Measurements from ENCODE around the gene RHNO1.

RHNO1 gene

GRCh38 chr12:2891240-2892053 lies 14.4 kb downstream of the RHNO1 start:
- TF ChIP-seq CTCF (IDR thresholded peaks at IDR 0.05; ENCODE audit: insufficient read depth, low read depth, low read length, missing control alignments): no peak
- peak; percentile 23 for DNase-seq (ENCODE audit: low read depth)
- H3K4me3 ChIP-seq (ENCODE audit: low read depth, low read length): peak overlapping the region; percentile 90

GRCh38 chr12:2892246-2892645 lies 15.2 kb downstream of the RHNO1 start:
- DNase-seq (ENCODE audit: low read depth): no peak
- TF ChIP-seq CTCF (IDR thresholded peaks at IDR 0.05; ENCODE audit: insufficient read depth, low read depth, low read length, missing control alignments): no peak
- no peak overlapping the region for H3K4me3 ChIP-seq (ENCODE audit: low read depth, low read length)

GRCh38 chr12:2893007-2893406 lies 16.0 kb downstream of the RHNO1 start:
- TF ChIP-seq CTCF (IDR thresholded peaks at IDR 0.05; ENCODE audit: insufficient read depth, low read depth, low read length, missing control alignments): no peak
- DNase-seq (ENCODE audit: low read depth): no peak
- no peak overlapping the region for H3K4me3 ChIP-seq (ENCODE audit: low read depth, low read length)

- H3K4me3 ChIP-seq (ENCODE audit: low read depth, low read length): no peak overlapping the region
- no peak for TF ChIP-seq CTCF (IDR thresholded peaks at IDR 0.05; ENCODE audit: insufficient read depth, low read depth, low read length, missing control alignments)
- no peak for DNase-seq (ENCODE audit: low read depth)
These were observed 18.0 kb downstream of the RHNO1 start for GRCh38 chr12:2895051-2895451.

GRCh38 chr12:2895511-2895910 lies 18.5 kb downstream of the RHNO1 start:
- no peak for DNase-seq (ENCODE audit: low read depth)
- TF ChIP-seq CTCF (IDR thresholded peaks at IDR 0.05; ENCODE audit: insufficient read depth, low read depth, low read length, missing control alignments): no peak
- H3K4me3 ChIP-seq (ENCODE audit: low read depth, low read length): no peak overlapping the region

GRCh38 chr12:2897418-2897817 lies 20.4 kb downstream of the RHNO1 start:
- no peak for DNase-seq (ENCODE audit: low read depth)
- no peak for TF ChIP-seq CTCF (IDR thresholded peaks at IDR 0.05; ENCODE audit: insufficient read depth, low read depth, low read length, missing control alignments)
- no peak overlapping the region for H3K4me3 ChIP-seq (ENCODE audit: low read depth, low read length)

- H3K4me3 ChIP-seq (ENCODE audit: low read depth, low read length): no peak overlapping the region
- TF ChIP-seq CTCF (IDR thresholded peaks at IDR 0.05; ENCODE audit: insufficient read depth, low read depth, low read length, missing control alignments): no peak
- no peak for DNase-seq (ENCODE audit: low read depth)
These were observed 23.6 kb downstream of the RHNO1 start for GRCh38 chr12:2900642-2901041.

Measured in GM12865 (cell line).